ENCODE data around the gene ZFP36L2. TPM values are rescaled to one million over a fixed set of nuclear protein-coding genes. Genes with fewer than 3 reads are reported as not detected.

Gene ZFP36L2, protein sequence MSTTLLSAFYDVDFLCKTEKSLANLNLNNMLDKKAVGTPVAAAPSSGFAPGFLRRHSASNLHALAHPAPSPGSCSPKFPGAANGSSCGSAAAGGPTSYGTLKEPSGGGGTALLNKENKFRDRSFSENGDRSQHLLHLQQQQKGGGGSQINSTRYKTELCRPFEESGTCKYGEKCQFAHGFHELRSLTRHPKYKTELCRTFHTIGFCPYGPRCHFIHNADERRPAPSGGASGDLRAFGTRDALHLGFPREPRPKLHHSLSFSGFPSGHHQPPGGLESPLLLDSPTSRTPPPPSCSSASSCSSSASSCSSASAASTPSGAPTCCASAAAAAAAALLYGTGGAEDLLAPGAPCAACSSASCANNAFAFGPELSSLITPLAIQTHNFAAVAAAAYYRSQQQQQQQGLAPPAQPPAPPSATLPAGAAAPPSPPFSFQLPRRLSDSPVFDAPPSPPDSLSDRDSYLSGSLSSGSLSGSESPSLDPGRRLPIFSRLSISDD
- 83.3 TPM for polyA plus RNA-seq (ENCODE audit: insufficient read length)
- long read RNA-seq, donor 1, transcript ZFP36L2-201 (2 exons, 3,696 nt): major isoform, 88 of 106 reads
- long read RNA-seq, donor 1, partial matches to known transcripts: 10 of 106 reads
- long read RNA-seq, donor 1, other reads (novel, unspliced or antisense): 8 of 106 reads
- long read RNA-seq, donor 2, transcript ZFP36L2-201 (2 exons, 3,696 nt): major isoform, 58 of 58 reads
- long read RNA-seq, donor 2, partial matches to known transcripts: 0 of 58 reads
- long read RNA-seq, donor 2, other reads (novel, unspliced or antisense): 0 of 58 reads
- long read RNA-seq, donor 3, transcript ZFP36L2-201 (2 exons, 3,696 nt): major isoform, 36 of 36 reads
- long read RNA-seq, donor 3, partial matches to known transcripts: 0 of 36 reads
- long read RNA-seq, donor 3, other reads (novel, unspliced or antisense): 0 of 36 reads
- long read RNA-seq, donor 4, partial matches to known transcripts: 0 of 4 reads
- long read RNA-seq, donor 4, other reads (novel, unspliced or antisense): 0 of 4 reads
- long read RNA-seq, donor 5, transcript ZFP36L2-201 (2 exons, 3,696 nt): major isoform, 45 of 45 reads
- long read RNA-seq, donor 5, partial matches to known transcripts: 0 of 45 reads
- long read RNA-seq, donor 5, other reads (novel, unspliced or antisense): 0 of 45 reads
- long read RNA-seq, donor 6, transcript ZFP36L2-201 (2 exons, 3,696 nt): major isoform, 59 of 59 reads
- long read RNA-seq, donor 6, partial matches to known transcripts: 0 of 59 reads
- long read RNA-seq, donor 6, other reads (novel, unspliced or antisense): 0 of 59 reads
- long read RNA-seq, donor 7, transcript ZFP36L2-201 (2 exons, 3,696 nt): major isoform, 60 of 66 reads
- long read RNA-seq, donor 7, partial matches to known transcripts: 0 of 66 reads
- long read RNA-seq, donor 7, other reads (novel, unspliced or antisense): 6 of 66 reads
- long read RNA-seq, donor 8, transcript ZFP36L2-201 (2 exons, 3,696 nt): major isoform, 25 of 25 reads
- long read RNA-seq, donor 8, partial matches to known transcripts: 0 of 25 reads
- long read RNA-seq, donor 8, other reads (novel, unspliced or antisense): 0 of 25 reads

DNA sequence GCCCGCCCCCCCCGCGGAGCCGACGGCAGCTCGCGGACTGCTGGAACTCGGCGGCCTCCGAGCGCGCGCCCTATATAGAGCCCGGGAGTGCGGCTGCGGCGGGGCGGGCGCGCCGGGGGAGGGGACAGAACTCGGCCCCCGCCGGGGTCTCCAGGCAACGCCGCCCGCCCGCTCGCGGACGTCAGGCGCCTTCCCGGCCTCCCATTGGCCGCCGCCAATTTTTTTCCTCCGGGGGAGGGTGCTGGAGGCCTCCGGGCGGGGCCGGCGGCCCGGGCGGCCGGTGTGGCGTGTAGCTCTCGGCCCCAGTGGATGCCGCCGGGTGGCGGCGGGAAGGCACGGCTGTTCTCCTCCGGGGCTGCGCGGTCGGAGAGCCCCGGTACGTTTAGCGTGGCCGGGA is at the start of gene ZFP36L2:
Gene ZFP36L2 (minus strand): TSS at position 49 of the 397 bp plus-strand sequence. CDS start 291 bp downstream, outside the sequence.
- DNase-seq: peak; percentile 97

DNA sequence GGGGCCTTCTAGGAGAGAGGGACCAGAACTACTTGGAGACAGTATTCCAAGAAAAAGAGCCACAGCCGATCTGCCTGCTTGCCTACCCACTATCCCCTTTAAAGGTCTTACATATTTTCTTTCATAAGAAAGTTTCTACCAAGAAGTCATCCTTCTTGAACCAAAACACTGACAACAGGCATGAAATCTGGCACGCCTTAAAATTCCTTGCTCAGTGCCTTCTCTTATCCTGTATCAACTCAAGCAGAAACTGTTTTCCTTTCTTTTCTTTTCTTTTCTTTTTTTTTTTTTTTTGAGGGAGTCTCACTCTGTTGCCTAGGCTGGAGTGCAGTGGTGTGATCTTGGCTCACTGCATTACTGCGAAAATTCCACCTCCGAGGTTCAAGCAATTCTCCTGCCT is 48.3 kb upstream of the ZFP36L2 start:
- DNase-seq: no peak

DNA sequence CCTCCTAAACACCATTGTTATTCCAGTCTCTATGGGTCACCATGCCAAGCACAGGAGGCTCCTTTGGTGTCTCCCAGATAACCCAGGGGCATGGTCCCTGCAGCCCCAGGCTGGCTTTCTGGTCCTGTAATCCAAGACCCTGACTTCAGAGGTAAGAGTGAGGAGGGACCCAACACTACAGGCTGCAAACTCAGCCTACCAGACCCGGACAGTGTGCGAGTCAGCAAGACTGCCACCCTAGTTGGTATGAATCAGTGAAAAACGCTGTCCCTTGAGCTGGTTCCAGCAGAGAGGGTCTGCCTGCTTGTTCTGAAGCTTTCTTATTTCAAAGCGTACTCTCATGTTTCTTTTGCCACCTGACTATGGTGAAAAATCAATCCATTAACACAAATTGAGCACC is 47.6 kb upstream of the ZFP36L2 start:
- DNase-seq: no peak

DNA sequence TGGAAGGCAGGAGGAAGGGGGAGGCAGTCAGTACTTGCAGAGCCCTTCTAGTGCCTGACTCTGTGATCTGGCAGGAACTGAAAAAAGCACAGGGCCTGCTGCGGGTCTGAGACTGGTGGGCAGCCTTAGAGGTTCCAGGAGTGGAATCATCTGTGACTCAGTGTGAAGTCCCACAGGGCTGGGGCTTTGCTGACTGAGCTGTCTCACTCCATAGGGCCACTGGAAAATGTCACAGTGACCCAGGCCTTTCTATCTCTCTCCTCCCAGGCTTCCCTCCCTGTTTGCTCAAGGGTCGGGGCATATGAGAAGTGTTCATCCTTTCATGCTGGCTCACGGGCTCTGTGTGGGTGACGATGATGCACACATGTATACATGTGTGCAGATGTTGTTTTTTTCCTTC is 47.1 kb upstream of the ZFP36L2 start:
- no peak for DNase-seq

DNA sequence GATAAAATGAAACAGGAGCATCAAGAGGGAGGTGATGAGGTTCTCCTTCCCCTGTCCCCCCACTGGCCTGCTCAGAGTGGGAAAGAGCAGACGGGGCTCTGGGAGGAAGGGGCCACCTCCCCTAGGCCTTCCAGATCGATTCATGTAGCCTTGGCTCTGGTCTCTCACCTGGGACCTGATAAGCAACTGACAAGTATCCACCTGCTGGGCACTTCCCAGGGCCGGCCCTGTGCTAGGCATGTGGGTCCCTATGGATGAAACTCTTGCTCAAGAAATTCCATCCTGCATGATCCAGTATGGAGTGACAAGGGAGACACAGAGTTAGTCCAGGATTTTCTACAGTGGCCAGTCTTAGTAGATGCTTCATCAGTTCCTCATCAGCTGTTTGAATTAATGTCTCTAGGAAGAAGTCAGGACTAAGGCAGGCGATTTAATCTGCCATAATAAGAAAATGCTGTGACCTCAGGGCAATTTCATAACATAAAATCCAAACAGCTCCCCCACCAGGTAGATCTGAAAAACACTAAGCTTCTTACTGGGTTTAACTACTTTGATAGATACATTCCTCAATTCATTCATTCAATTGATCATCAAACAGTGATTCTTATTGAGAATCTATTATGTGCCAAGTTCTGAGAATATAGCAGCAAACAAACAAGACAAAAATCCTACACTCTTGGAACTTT is 44.7 kb upstream of the ZFP36L2 start:
- no peak for DNase-seq

DNA sequence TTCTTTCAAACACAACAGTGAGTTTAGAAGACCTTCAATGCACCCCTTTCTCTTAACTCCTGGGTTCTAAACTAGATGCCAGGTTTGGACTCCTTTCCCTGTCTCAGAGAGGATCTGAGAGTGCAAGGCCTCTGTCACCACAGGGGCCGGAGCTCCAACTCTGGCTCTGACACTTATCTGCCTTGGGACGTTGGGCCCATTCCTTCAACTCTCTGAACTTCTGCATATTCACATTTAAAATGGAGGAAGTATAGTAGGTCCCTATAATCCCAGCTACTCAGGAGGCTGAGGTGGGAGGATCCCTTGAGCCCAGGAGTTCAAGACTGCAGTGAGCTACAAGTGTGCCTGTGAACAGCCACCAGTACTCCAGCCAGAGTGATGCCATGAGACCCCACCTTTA is 44.1 kb upstream of the ZFP36L2 start:
- no peak for DNase-seq

DNA sequence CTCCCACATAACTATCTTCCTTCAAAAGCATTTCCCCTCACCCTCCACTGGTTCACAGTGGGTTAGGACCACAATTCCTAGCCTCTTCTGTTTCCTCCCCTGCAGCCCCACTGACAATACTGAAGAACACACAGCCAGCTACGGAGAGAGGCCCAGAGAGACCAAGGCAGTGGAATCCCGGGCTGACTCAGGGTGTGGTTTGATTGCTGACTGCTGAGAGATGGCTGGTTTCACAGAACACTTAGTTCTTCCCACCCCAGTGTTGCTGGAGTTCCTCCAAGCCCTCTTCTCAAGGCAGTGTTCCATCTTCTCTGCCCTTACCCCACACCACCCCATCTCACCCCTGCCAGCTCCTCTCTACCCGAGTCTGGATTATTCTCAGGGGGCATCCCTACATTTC is 43.3 kb upstream of the ZFP36L2 start:
- DNase-seq: no peak

DNA sequence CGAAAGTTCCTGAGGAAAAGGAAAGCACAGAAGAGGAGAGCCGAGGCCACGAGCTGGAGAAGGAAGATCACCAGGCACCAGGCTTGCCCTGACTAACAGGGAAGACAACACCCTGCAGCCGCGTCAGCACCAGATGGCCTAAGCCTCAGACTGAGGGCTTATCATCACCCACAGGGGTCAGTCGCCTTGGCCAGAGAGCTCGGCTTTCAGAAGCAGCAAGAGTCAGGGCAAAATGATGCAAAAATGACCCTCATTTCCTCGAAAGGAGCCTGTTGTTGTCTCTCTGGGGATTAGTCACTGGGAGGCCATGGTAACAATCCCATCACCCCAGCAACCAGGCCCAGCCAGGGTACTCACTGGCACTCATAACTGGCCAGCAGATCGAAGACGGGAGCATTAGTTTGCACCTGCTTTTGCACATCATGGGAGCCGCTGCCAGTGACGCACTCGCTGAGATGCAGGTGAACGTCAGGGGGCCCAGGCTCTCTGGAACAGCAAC is 42.7 kb upstream of the ZFP36L2 start:
- no peak for DNase-seq

DNA sequence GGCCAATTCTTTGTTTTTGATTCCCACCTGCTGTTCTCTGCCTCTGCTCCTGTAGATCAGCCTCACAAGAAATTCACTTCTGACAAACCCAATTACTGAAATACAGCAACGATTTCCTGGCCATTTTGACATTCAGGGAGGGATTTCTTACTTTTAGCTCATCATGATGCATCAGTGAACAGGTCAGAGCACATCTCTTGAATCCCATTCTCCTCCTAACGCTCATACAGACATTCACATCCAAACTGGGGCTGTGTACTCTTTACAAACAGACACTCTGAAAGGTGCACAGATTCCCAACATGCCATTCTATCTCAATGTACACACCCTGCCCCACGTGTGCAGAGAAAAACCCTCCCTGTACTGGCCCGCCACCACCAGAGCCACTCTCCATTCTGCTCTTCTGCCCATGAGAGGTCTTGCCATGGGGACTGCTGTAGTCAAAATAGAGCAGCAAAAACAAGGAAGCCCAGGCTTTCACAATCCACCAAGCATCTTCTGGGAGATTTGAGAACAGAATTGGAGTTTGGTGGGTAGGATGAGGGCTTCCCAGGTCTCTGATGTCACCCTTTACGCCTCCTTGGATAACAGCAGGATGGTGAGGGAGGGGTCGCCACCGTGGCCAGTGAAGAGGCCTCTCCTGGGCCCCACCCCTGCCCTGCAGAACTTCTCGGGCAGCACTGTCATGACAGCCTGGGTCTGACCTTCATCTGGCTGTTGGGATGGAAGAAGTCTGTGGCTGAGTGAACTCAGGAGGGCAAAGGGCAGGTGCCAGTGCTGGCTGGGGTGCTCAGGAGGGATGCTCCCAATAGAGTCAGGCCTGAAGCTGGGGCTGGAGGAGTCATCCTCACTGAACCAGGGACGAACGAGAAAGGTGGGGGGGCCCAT is 41.9 kb upstream of the ZFP36L2 start:
- DNase-seq: no peak

DNA sequence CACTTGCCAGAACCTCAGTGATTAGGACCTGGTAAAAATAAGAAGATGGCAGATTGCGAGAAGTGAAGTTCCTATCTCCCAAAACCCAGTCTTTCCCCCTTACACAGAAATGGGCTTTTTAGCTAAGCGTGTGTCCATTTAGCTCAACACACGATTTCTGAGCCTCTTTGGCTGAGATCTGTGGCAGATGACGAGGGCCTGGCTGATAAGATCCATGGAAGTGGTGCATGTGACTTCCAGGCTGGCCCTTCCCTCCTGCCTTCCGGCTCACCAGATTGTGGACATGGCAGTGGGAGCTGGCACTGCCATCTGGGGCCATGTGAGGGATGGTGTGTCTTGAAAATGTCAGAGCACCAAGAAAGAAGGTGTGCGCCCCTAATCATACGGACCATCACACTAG is 41.0 kb upstream of the ZFP36L2 start:
- DNase-seq: no peak

DNA sequence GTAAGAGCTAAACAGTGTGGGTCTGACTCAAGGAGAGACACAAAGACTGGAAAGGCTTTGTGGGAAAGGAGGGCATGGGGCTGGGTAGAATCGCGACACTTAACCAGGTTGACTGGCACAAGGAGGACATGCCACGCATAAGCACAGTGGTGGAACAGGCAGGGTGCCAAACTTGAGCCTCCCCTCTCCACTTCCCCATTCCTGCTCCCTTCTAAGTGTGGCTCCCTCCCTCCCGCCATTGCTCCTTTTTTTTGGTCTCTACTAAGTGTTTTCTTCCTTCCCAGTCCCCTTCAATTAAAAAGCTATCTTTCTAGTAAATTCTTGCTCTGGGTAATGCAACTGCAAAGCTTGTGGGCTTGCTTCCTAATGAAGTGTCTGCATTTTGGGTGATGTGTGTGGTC is 40.3 kb upstream of the ZFP36L2 start:
- no peak for DNase-seq

DNA sequence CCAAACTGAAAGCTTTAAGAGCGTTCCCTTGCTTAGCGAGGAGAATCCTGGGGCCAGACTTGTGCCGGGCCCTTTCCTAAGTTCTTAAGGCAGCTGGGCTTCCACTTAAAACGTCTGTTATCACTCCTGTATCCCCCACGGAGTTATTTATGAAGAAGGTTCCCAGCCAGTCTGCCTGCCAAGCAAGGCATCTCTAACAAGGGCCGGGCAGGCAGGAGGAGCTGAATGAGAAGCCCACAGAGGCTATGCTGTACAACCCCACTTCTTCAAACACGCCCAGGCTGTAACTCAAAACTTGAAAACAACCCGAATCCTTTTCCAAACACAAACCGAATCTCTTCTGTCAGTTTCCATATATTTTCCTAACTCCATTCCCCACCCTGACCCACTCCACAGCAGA is 39.0 kb upstream of the ZFP36L2 start:
- peak; percentile 55 for DNase-seq

DNA sequence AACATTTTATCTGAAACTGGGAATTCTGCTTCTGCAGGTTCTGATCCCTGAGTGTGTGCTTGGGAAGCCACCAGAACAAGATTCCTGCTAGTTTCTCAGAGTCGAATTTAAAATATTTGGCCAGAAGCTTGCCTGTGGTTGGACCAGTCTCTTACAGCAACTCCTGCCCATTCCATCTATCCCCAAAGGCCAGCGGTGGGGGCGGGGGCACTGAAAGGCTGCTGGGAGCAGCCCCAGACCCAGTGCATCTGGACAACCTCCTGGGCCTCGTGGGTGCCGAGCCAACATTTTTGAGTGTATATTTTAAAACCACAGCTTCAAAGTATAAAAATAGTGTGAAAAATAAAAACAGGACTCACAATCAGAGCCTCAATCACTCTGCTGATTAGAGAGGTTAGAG is 38.6 kb upstream of the ZFP36L2 start:
- no peak for DNase-seq

DNA sequence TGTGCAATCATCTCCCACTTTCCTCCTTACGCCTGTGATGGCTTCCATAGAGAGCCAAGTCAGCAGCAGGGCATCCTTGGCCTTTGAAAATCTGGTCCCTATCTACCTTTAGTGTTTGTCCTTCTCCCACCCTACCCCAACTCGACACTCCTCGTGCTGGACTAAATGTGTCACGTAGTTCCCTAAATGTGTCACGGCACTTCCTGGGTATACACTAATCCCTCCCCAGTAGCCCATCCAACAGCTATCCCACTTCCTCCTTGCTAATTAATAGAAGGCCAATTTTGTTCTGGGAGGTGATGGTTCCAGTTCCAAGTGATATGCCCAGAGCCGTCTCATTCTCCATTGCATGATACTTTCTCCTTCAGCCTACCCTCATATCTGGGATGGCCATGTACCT is 36.5 kb upstream of the ZFP36L2 start:
- DNase-seq: no peak

DNA sequence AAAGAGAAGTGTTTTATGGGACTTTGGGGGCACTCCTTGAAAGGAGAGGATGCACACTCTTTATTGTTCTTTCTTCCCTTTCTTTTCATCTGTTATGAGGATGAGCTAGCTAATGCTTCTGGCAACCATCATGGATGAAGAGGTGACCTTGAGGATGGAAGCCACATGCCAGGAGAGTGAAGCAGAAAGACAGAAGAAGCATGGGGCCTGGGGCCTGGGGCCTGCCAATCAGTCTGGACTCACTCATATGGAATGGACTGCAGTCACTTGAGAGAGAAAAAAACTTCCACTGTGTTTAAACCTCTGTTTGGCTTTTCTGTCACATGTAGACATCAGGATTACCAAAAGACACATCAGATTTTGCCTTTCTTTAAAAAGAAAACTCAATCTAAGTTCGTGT is 35.8 kb upstream of the ZFP36L2 start:
- no peak for DNase-seq

DNA sequence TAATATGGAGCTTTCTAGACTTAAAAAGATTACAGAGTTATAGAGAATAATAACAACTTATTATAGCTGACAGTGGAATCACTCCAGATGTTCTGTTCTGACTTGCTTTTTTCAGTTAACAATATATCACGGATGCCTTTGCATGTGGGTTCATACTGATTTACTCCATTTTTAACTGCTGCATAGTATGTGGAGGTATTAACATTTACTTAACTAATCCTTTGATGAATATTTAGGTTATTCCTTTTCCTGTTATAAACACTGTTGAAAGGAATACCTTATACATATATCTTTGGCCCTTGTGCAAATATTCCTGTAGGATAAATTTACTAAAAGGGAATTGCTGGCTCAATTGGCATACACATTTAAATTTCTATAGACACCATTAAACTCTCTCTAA is 33.1 kb upstream of the ZFP36L2 start:
- DNase-seq: no peak

DNA sequence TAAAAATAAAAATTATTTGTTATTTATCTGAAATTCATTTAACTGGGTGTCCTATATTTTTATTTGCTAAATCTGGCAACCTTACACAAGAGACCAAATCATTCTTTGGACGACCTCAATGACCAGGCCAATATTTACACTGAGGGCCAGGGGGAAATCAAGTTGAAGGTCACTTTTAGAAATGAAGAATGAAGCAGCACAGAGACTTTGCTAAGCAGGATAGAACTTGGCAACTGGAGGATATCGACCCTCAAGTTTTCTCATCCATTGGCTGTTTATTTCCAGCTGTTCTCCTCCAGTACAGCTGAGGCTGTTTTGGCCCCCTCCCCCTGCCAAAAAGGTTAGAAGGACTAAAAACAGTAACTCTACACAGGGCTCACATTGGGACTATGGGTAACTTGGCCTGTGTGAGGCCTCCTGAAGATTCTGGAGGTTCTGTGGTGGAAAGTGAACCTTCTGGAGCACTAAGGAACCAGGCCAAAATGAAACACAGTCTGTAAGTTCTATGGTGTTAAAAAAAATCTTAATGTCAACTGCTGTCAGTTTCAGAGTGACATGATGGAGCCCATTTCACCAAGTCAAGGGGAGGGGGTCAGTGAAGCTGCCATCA is 32.2 kb upstream of the ZFP36L2 start:
- no peak for DNase-seq

DNA sequence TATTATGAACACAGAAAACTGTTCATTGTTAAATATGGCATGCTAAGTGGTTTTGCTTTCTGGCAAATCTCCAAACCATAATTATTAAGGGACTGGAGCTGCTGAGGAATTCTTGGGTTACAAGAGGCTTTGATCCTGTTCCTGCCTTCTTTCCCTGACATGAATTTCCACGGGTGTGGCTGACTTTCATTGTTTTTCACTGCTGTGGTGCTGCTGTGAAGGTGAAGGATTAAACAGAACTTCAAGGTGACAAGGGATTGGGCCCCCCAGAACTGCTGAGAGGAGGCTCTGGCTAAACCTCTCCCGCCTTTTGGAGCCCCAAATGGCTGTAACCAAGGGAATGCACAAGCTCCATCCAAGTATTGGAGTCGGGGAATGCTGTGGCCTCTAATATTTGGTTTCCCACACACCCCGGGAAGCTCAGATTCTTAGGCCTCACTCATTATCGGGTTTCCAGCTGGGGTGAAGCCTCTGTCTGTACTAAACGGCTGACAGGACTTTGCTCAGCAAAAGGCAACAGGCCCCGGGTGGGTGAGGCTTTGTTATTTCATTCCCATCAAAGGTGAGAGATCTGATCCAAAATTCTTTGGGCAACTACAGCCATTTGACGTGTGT is 29.0 kb upstream of the ZFP36L2 start:
- DNase-seq: no peak

DNA sequence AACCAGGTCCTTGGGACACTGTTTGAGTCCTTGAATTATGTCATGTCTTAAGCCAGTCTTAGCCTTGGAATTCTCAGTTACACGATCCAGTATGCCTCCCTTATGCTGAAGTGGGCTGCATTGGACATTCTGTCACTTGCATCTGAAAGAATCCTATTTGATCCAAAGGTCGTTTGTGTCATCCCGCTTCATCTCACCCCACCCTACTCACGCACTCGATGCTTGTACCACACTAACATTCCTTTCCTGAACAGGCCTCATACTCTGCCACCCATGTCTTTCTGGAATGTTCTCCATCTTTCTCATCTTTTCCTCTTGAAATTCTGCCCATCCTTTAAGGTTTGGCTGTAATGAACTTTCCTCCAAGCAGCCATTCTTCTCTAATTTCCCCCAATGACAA is 27.9 kb upstream of the ZFP36L2 start:
- no peak for DNase-seq

Measured in left kidney (tissue), 8 donors.